Uterus (tissue), 2 donors: ENCODE results near the gene HLA-DPA1.

Experiments
- POLR2A ChIP-seq, 2 donors: fragments of 450-650 bp; IDR thresholded peaks; one replicate each; pipeline ENCODE4 v1.6.1; 2016; ENCODE audit warnings: antibody characterized with exemption in 2 of 2, mild to moderate bottlenecking in 1 of 2, moderate library complexity in 1 of 2
- TF ChIP-seq, protein P1 (sequence below), 4 experiments: fragments of 200-600 bp in 2 of 4; fragments of 450-650 bp in 2 of 4; sonication (generic) in 2 of 4; IDR thresholded peaks; one replicate each; pipeline ENCODE4 v1.5.1; 2016 to 2019; ENCODE audit warnings: antibody characterized with exemption in 4 of 4, mild to moderate bottlenecking in 2 of 4, moderate library complexity in 1 of 4

GRCh38 chr6:33107641-33108040, 34.2 kb upstream of the HLA-DPA1 start:
- TF ChIP-seq, protein P1, sequence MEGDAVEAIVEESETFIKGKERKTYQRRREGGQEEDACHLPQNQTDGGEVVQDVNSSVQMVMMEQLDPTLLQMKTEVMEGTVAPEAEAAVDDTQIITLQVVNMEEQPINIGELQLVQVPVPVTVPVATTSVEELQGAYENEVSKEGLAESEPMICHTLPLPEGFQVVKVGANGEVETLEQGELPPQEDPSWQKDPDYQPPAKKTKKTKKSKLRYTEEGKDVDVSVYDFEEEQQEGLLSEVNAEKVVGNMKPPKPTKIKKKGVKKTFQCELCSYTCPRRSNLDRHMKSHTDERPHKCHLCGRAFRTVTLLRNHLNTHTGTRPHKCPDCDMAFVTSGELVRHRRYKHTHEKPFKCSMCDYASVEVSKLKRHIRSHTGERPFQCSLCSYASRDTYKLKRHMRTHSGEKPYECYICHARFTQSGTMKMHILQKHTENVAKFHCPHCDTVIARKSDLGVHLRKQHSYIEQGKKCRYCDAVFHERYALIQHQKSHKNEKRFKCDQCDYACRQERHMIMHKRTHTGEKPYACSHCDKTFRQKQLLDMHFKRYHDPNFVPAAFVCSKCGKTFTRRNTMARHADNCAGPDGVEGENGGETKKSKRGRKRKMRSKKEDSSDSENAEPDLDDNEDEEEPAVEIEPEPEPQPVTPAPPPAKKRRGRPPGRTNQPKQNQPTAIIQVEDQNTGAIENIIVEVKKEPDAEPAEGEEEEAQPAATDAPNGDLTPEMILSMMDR (IDR thresholded peaks at IDR 0.05) = no peak
- TF ChIP-seq POLR2A (IDR thresholded peaks at IDR 0.05) = no peak
